Mesenchymal stem cell (in vitro differentiated cells and primary cell): ENCODE data around the gene WNT11.
"Not testable (repeated sequence)": the region's sequence is repeated elsewhere in the genome, so short reads cannot be mapped to it uniquely, and the experiment has no call there.

Experiments
- DNase-seq: peaks from one replicate; pipeline ENCODE4 v3.0.0-alpha.2; 2013
- H2AFZ ChIP-seq: one replicate; pipeline ENCODE4 v1.6.1; 2013; ENCODE audit warnings: low read depth, mild to moderate bottlenecking, control low read depth, inconsistent platforms, low read length, moderate library complexity
- H2AK5ac ChIP-seq: 2 replicates; pipeline ENCODE4 v1.6.1; 2013; ENCODE audit warnings: low read length, moderate library complexity, mild to moderate bottlenecking, inconsistent platforms; ENCODE audit not compliant: severe bottlenecking
- H2BK120ac ChIP-seq: one replicate; pipeline ENCODE4 v1.6.1; 2013; ENCODE audit warnings: low read depth, mild to moderate bottlenecking, inconsistent platforms, low read length, moderate library complexity
- H2BK12ac ChIP-seq, 2 experiments: one replicate each; pipeline ENCODE4 v1.6.1; 2013; ENCODE audit warnings: inconsistent platforms in 2 of 2, low read length in 2 of 2, mild to moderate bottlenecking in 2 of 2, moderate library complexity in 2 of 2, control low read depth in 1 of 2
- H2BK15ac ChIP-seq: one replicate; pipeline ENCODE4 v1.6.1; 2013; ENCODE audit warnings: mild to moderate bottlenecking, low read depth, inconsistent platforms; ENCODE audit not compliant: poor library complexity, severe bottlenecking
- H2BK5ac ChIP-seq: 2 replicates; pipeline ENCODE4 v1.6.1; 2013; ENCODE audit warnings: low read depth, mild to moderate bottlenecking, low read length, control low read depth, inconsistent platforms; ENCODE audit not compliant: poor library complexity, severe bottlenecking
- H3K14ac ChIP-seq, 2 experiments: one replicate each; pipeline ENCODE4 v1.6.1; 2013; ENCODE audit warnings: inconsistent platforms in 2 of 2, low read length in 2 of 2, control low read depth in 1 of 2, mild to moderate bottlenecking in 1 of 2, moderate library complexity in 1 of 2
- H3K18ac ChIP-seq, 2 experiments: one replicate each; pipeline ENCODE4 v1.6.1; 2013; ENCODE audit warnings: inconsistent platforms in 2 of 2, low read length in 2 of 2, control low read depth in 1 of 2, low read depth in 1 of 2, mild to moderate bottlenecking in 1 of 2
- H3K23ac ChIP-seq, 2 experiments: one replicate each; pipeline ENCODE4 v1.6.1; 2013; ENCODE audit warnings: inconsistent platforms in 2 of 2, low read length in 2 of 2, mild to moderate bottlenecking in 2 of 2, moderate library complexity in 2 of 2, control low read depth in 1 of 2
- H3K27ac ChIP-seq: 2 replicates; pipeline ENCODE4 v1.5.1; 2013; ENCODE audit warnings: mild to moderate bottlenecking, moderate library complexity, low read length, control low read depth, inconsistent platforms; ENCODE audit not compliant: poor library complexity, severe bottlenecking
- H3K27me3 ChIP-seq, 2 experiments: 2 replicates each; pipeline versions ENCODE4 v1.6.1 to v1.7.0; 2013; ENCODE audit warnings: low read length in 2 of 2, mild to moderate bottlenecking in 2 of 2, moderate library complexity in 2 of 2, control low read depth in 1 of 2, inconsistent platforms in 1 of 2; ENCODE audit not compliant: control insufficient read depth in 1 of 2, insufficient read depth in 1 of 2
- H3K36me3 ChIP-seq, 2 experiments: 2 replicates each; pipeline versions ENCODE4 v1.6.1 to v1.7.0; 2013; ENCODE audit warnings: low read length in 2 of 2, control low read depth in 1 of 2, inconsistent platforms in 1 of 2, low read depth in 1 of 2, mild to moderate bottlenecking in 1 of 2; ENCODE audit not compliant: insufficient read depth in 2 of 2, control insufficient read depth in 1 of 2
- H3K4ac ChIP-seq, 2 experiments: one replicate each; pipeline ENCODE4 v1.6.1; 2013; ENCODE audit warnings: inconsistent platforms in 2 of 2, low read length in 2 of 2, mild to moderate bottlenecking in 2 of 2, moderate library complexity in 2 of 2, control low read depth in 1 of 2, low read depth in 1 of 2
- H3K4me1 ChIP-seq: 2 replicates; pipeline ENCODE4 v1.6.1; 2013; ENCODE audit warnings: low read depth, low read length, control low read depth; ENCODE audit not compliant: control insufficient read depth, insufficient read depth
- H3K4me2 ChIP-seq: 2 replicates; pipeline ENCODE4 v1.6.1; 2013; ENCODE audit warnings: low read length, mild to moderate bottlenecking, inconsistent platforms; ENCODE audit not compliant: poor library complexity, severe bottlenecking
- H3K4me3 ChIP-seq, 2 experiments: 2 replicates each; pipeline versions ENCODE4 v1.5.1 to v1.7.0; 2013; ENCODE audit warnings: low read length in 2 of 2, mild to moderate bottlenecking in 2 of 2, control low read depth in 1 of 2, low read depth in 1 of 2; ENCODE audit not compliant: insufficient read depth in 1 of 2
- H3K79me1 ChIP-seq: replicated peaks from 2 replicates; pipeline ENCODE4 v1.6.1; 2013; ENCODE audit warnings: mild to moderate bottlenecking, control low read depth, low read length, inconsistent platforms; ENCODE audit not compliant: poor library complexity, severe bottlenecking
- H3K9ac ChIP-seq: 2 replicates; pipeline ENCODE4 v1.7.0; 2013; ENCODE audit warnings: mild to moderate bottlenecking, low read length, moderate library complexity
- H3K9me3 ChIP-seq: 2 replicates; pipeline ENCODE4 v1.7.0; 2013; ENCODE audit warnings: mild to moderate bottlenecking, low read length; ENCODE audit not compliant: control insufficient read depth
- H4K8ac ChIP-seq: one replicate; pipeline ENCODE4 v1.6.1; 2013; ENCODE audit warnings: inconsistent platforms, mild to moderate bottlenecking, low read length, moderate library complexity
- H4K91ac ChIP-seq: one replicate; pipeline ENCODE4 v1.6.1; 2013; ENCODE audit warnings: mild to moderate bottlenecking, low read length, inconsistent platforms
- WGBS: methylation state at CpG from one replicate; pipeline ENCODE4 v1.1.7; 2013; ENCODE audit warnings: mixed read lengths; 5-methylcytosine and 5-hydroxymethylcytosine counted together

Gene WNT11

DNA sequence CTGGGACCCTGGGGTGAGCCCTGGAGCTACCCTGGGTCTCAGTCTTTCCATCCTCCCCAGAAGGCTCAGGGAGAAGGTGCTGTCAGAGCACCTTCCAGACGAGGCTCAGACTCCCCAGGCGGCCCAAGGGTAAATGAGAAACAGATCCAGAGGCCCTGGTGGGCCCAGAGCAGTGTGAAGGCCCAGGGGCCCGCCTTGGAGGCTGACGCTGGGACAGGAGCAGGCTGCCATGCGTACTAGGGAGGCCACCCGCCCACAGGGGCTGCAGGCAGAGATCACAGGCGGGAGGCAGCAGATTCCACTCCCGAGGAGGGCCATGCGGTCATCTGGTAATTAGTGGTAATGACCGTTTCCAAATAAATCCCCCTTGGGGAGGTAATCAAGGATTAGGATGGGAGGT, 5.2 kb downstream of the WNT11 start:
- Histone ChIP-seq H3K4me3 (no peak overlapping the region), H3K9ac (no peak overlapping the region), H4K8ac (no peak overlapping the region), H3K27me3 (peaks cover 17 to 72% of the 10 kb centered on the region in 2 experiments), H2BK12ac (no peak overlapping the region), H2BK120ac (no peak overlapping the region), H3K4me1 (peaks cover 6% of the 10 kb centered on the region), H3K9me3 (no peaks in the 10 kb centered on the region), H3K79me1 (no peaks in the 10 kb centered on the region), H3K18ac (no peak overlapping the region), H2BK5ac (no peak overlapping the region), H2AFZ (no peak overlapping the region), H3K14ac (no peak overlapping the region), H2BK15ac (no peak overlapping the region), H3K36me3 (no peaks in the 10 kb centered on the region), H3K23ac (no peak overlapping the region), H3K27ac (no peak overlapping the region), H3K4ac (no peak overlapping the region), H4K91ac (no peak overlapping the region), H2AK5ac (no peak overlapping the region), H3K4me2 (no peak overlapping the region)
- WGBS: 83% methylated on average over 10 of the region's 10 CpGs
- no peak for DNase-seq

GRCh38 chr11:76200006-76200940, 6.0 kb downstream of the WNT11 start:
- H3K14ac ChIP-seq: no peak overlapping the region
- H3K9ac ChIP-seq: no peak overlapping the region
- peaks cover 9 to 67% of the 10 kb centered on the region in 2 experiments for H3K27me3 ChIP-seq
- no peak overlapping the region for H2AK5ac ChIP-seq
- H2BK12ac ChIP-seq: no peak overlapping the region
- no peak overlapping the region for H3K4ac ChIP-seq
- H2BK5ac ChIP-seq: no peak overlapping the region
- no peak overlapping the region for H3K4me2 ChIP-seq
- H2BK120ac ChIP-seq: no peak overlapping the region
- H3K79me1 ChIP-seq: no peaks in the 10 kb centered on the region
- H3K27ac ChIP-seq: no peak overlapping the region
- H3K18ac ChIP-seq: no peak overlapping the region
- no peak overlapping the region for H2BK15ac ChIP-seq
- H4K8ac ChIP-seq: no peak overlapping the region
- no peak overlapping the region for H3K4me3 ChIP-seq
- H4K91ac ChIP-seq: no peak overlapping the region
- H3K36me3 ChIP-seq: no peaks in the 10 kb centered on the region
- no peaks in the 10 kb centered on the region for H3K9me3 ChIP-seq
- no peaks in the 10 kb centered on the region for H3K4me1 ChIP-seq
- DNase-seq: no peak
- WGBS: 88% methylated on average over 28 of the region's 28 CpGs
- no peak overlapping the region for H2AFZ ChIP-seq
- no peak overlapping the region for H3K23ac ChIP-seq

GRCh38 chr11:76198691-76199090, 7.6 kb downstream of the WNT11 start:
- not testable (repeated sequence) for H3K18ac ChIP-seq, H4K91ac ChIP-seq, H3K4me1 ChIP-seq, H3K27ac ChIP-seq, H3K4me2 ChIP-seq, H2AFZ ChIP-seq, H3K36me3 ChIP-seq, H2AK5ac ChIP-seq, H3K9me3 ChIP-seq, H2BK15ac ChIP-seq, H2BK5ac ChIP-seq, H3K4ac ChIP-seq, H3K9ac ChIP-seq, H3K79me1 ChIP-seq, H3K14ac ChIP-seq, H3K4me3 ChIP-seq, DNase-seq, H4K8ac ChIP-seq, H3K23ac ChIP-seq, H2BK120ac ChIP-seq, H2BK12ac ChIP-seq
- peaks cover 8 to 56% of the 10 kb centered on the region in 2 experiments for H3K27me3 ChIP-seq
- 86% methylated on average over 5 of the region's 6 CpGs for WGBS

GRCh38 chr11:76197941-76198640, 8.2 kb downstream of the WNT11 start:
- Histone ChIP-seq H3K36me3 (no peaks in the 10 kb centered on the region), H3K23ac (no peak overlapping the region), H2AK5ac (no peak overlapping the region), H3K4me1 (peaks cover 2% of the 10 kb centered on the region), H2AFZ (no peak overlapping the region), H3K27ac (no peak overlapping the region), H3K14ac (no peak overlapping the region), H3K18ac (no peak overlapping the region), H3K79me1 (no peaks in the 10 kb centered on the region), H3K4me3 (no peak overlapping the region), H3K9me3 (no peaks in the 10 kb centered on the region), H3K9ac (no peak overlapping the region), H4K91ac (no peak overlapping the region), H2BK120ac (no peak overlapping the region), H3K4me2 (no peak overlapping the region), H3K27me3 (peaks cover 7 to 56% of the 10 kb centered on the region in 2 experiments), H2BK12ac (no peak overlapping the region), H2BK5ac (no peak overlapping the region), H2BK15ac (no peak overlapping the region), H3K4ac (no peak overlapping the region), H4K8ac (no peak overlapping the region)
- DNase-seq: no peak
- WGBS: 80% methylated on average over 6 of the region's 6 CpGs
